HepG2 (cell line): ENCODE measurements around the gene DNM3. TPM values are rescaled to one million over a fixed set of nuclear protein-coding genes. Genes with fewer than 3 reads are reported as not detected.

ENCODE experiments used
- ATAC-seq: fragments of 200-7000 bp; cut with Tn5 transposase; 3 replicates; pipeline ENCODE4 v1.9.1; 2020; ENCODE audit warnings: mild to moderate bottlenecking, moderate library complexity
- BruUV-seq: library from RNA; stranded (reverse); fragments of 400-500 nt; replicated peaks from 2 replicates; lab custom pipeline; 2021; lab: Mats Ljungman, UMichigan
- CTCF ChIA-PET: fragments of 300-600 bp; formaldehyde crosslinking; extraction: SDS; loops from one replicate; lab custom pipeline; 2021; ENCODE audit warnings: low total read pairs, inconsistent platforms, low intra/inter-chr PET ratio; lab: Yijun Ruan, JAX
- POLR2A ChIA-PET: fragments of 350-600 bp; sonication (Branson Sonifier 250); formaldehyde crosslinking; loops from one replicate; lab custom pipeline; 2020; ENCODE audit warnings: antibody characterized with exemption, inconsistent platforms; lab: Yijun Ruan, JAX
- DNase-seq: peaks from one replicate; pipeline ENCODE4 v3.0.0-alpha.2; 2015; ENCODE audit warnings: low spot score
- FAIRE-seq: peaks from 3 replicates; lab custom pipeline; 2011; peaks lifted over from hg19 to GRCh38; lab: Jason Lieb, UNC
- H2AFZ ChIP-seq: one replicate; pipeline ENCODE4 v1.6.1; 2011; ENCODE audit warnings: low read length, inconsistent platforms
- H3K27ac ChIP-seq: fragments of 300-600 bp; 3 replicates; pipeline ENCODE4 v1.8.0; 2011; ENCODE audit warnings: mixed run types, mild to moderate bottlenecking, mixed read lengths, low read length, inconsistent platforms; ENCODE audit not compliant: insufficient read depth; ENCODE audit errors: extremely low read length
- H3K27me3 ChIP-seq, 2 experiments: fragments of 200-600 bp in 1 of 2; 2 replicates in 1 of 2; 3 replicates in 1 of 2; pipeline versions ENCODE4 v1.6.0 to v1.8.0; 2011; ENCODE audit warnings: low read length in 2 of 2, mild to moderate bottlenecking in 2 of 2, moderate library complexity in 2 of 2, inconsistent platforms in 1 of 2; ENCODE audit not compliant: insufficient read depth in 2 of 2, control insufficient read depth in 1 of 2
- H3K36me3 ChIP-seq, 2 experiments: fragments of 200-600 bp in 1 of 2; replicated peaks in 1 of 2; 2 replicates in 1 of 2; 3 replicates in 1 of 2; pipeline versions ENCODE4 v1.5.1 to v1.8.0; 2011; ENCODE audit warnings: low read length in 2 of 2, inconsistent platforms in 1 of 2; ENCODE audit not compliant: insufficient read depth in 2 of 2, control insufficient read depth in 1 of 2
- H3K4me1 ChIP-seq: 2 replicates; pipeline ENCODE4 v1.5.1; 2012; ENCODE audit warnings: low read length, inconsistent platforms; ENCODE audit not compliant: insufficient read depth
- H3K4me2 ChIP-seq: 2 replicates; pipeline ENCODE4 v1.6.0; 2011; ENCODE audit warnings: low read depth, low read length, inconsistent platforms
- H3K4me3 ChIP-seq, 3 experiments: fragments of 200-600 bp in 1 of 3; sonication (generic), shearing (Covaris generic) in 1 of 3; replicated peaks in 1 of 3; 2 replicates each; pipeline ENCODE4 v1.5.1; 2011 to 2016; ENCODE audit warnings: low read length in 3 of 3, inconsistent platforms in 2 of 3, low read depth in 2 of 3, mild to moderate bottlenecking in 2 of 3, control low read depth in 1 of 3, mixed read lengths in 1 of 3; ENCODE audit not compliant: insufficient read depth in 1 of 3
- H3K79me2 ChIP-seq: one replicate; pipeline ENCODE4 v1.6.1; 2011; ENCODE audit warnings: low read length, inconsistent platforms; ENCODE audit not compliant: insufficient read depth
- H3K9ac ChIP-seq: 2 replicates; pipeline ENCODE4 v1.6.0; 2011; ENCODE audit warnings: mild to moderate bottlenecking, low read depth, low read length, inconsistent platforms; ENCODE audit not compliant: insufficient read depth
- H3K9me3 ChIP-seq: 2 replicates; pipeline ENCODE4 v1.5.1; 2012; ENCODE audit warnings: mild to moderate bottlenecking, low read length
- H4K20me1 ChIP-seq: 2 replicates; pipeline ENCODE4 v1.6.0; 2011; ENCODE audit warnings: inconsistent platforms, mild to moderate bottlenecking, low read length, moderate library complexity; ENCODE audit not compliant: insufficient read depth
- BRCA1 ChIP-seq: sonication (generic); formaldehyde crosslinking; IDR thresholded peaks from 2 replicates; pipeline ENCODE4 v1.4.0; 2020; ENCODE audit warnings: missing genetic modification reagents
- DDIT3 ChIP-seq: sonication (generic); formaldehyde crosslinking; IDR thresholded peaks from 2 replicates; pipeline ENCODE4 v1.4.0; 2020; ENCODE audit warnings: mild to moderate bottlenecking, missing genetic modification reagents
- NPAS2 ChIP-seq: sonication (generic); formaldehyde crosslinking; IDR thresholded peaks from 2 replicates; pipeline ENCODE4 v1.8.0; 2022; ENCODE audit warnings: mild to moderate bottlenecking, missing genetic modification reagents, borderline replicate concordance
- RXRA ChIP-seq: sonication (generic); formaldehyde crosslinking; IDR thresholded peaks from 2 replicates; pipeline ENCODE4 v1.5.1; 2020; ENCODE audit warnings: missing genetic modification reagents
- SMARCE1 ChIP-seq: fragments of 450-650 bp; IDR thresholded peaks from 2 replicates; pipeline ENCODE4 v1.6.1; 2017; ENCODE audit warnings: borderline replicate concordance
- ZNF331 ChIP-seq: sonication (generic); formaldehyde crosslinking; IDR thresholded peaks from 2 replicates; pipeline ENCODE4 v1.4.0; 2020; ENCODE audit warnings: missing genetic modification reagents
- ZNF512B ChIP-seq: sonication (generic); formaldehyde crosslinking; IDR thresholded peaks from 2 replicates; pipeline ENCODE4 v1.5.1; 2020; ENCODE audit warnings: missing genetic modification reagents, mild to moderate bottlenecking, borderline replicate concordance
- ZNF709 ChIP-seq: sonication (generic); formaldehyde crosslinking; IDR thresholded peaks from 2 replicates; pipeline ENCODE4 v1.5.0; 2020; ENCODE audit warnings: mild to moderate bottlenecking, missing genetic modification reagents
- WGBS: methylation state at CpG from one replicate; pipeline ENCODE4 v1.1.6; 2017; ENCODE audit warnings: low lambda C conversion rate; 5-methylcytosine and 5-hydroxymethylcytosine counted together
- in situ Hi-C: cut with HindIII; loops from 2 replicates; pipeline ENCODE4 v1.10.0; 2017; ENCODE audit warnings: low pct_unique_long_range_greater_than_20kb; ENCODE audit not compliant: extremely low pct_ligation_motif_present
- intact Hi-C: fragments of 100-400 bp; cut with micrococcal nuclease; formaldehyde crosslinking; loops from one replicate; pipeline ENCODE4 v1.10.0; 2022; ENCODE audit not compliant: unreplicated experiment
- polyA plus RNA-seq, 8 experiments: library from polyadenylated mRNA; depleted of rRNA in 3 of 8; stranded (reverse) in 7 of 8; unstranded in 1 of 8; fragments of >200 nt; fragmentation: Illumina TruSeq in 4 of 8; extraction: Trizol in 4 of 8; gene quantifications; 2 replicates each; pipeline versions ENCODE4 v1.2.1 to v1.2.3, GENCODE V29; 2011 to 2016; ENCODE audit warnings: low read depth in 4 of 8, missing spikeins in 1 of 8, mixed read lengths in 1 of 8; ENCODE audit not compliant: insufficient read depth in 1 of 8
- total RNA-seq, 5 experiments: library from RNA; depleted of rRNA; stranded (reverse); fragments of >200 nt; fragmentation: Illumina TruSeq; extraction: Trizol; gene quantifications; 2 replicates each; pipeline ENCODE4 v1.2.3, GENCODE V29; 2016; ENCODE audit warnings: low read depth in 1 of 5
- TF ChIP-seq, protein P1 (sequence below): sonication (generic); formaldehyde crosslinking; IDR thresholded peaks from 2 replicates; pipeline ENCODE4 v1.9.0; 2021; ENCODE audit warnings: missing genetic modification reagents, mild to moderate bottlenecking, borderline replicate concordance
- TF ChIP-seq, protein P2 (sequence below): sonication (generic); formaldehyde crosslinking; IDR thresholded peaks from 2 replicates; pipeline ENCODE4 v1.5.0; 2020; ENCODE audit warnings: missing genetic modification reagents
- TF ChIP-seq, protein P3 (sequence below): sonication (generic); formaldehyde crosslinking; IDR thresholded peaks from 2 replicates; pipeline ENCODE4 v1.5.1; 2020; ENCODE audit warnings: mild to moderate bottlenecking, moderate library complexity, missing genetic modification reagents

Gene DNM3
- total and polyA plus RNA-seq, 2 of the 13 experiments (the other 11 are each of a cell fraction or from before 2014, with no cell fraction given), result 0.05 TPM; not detected in 1

DNA sequence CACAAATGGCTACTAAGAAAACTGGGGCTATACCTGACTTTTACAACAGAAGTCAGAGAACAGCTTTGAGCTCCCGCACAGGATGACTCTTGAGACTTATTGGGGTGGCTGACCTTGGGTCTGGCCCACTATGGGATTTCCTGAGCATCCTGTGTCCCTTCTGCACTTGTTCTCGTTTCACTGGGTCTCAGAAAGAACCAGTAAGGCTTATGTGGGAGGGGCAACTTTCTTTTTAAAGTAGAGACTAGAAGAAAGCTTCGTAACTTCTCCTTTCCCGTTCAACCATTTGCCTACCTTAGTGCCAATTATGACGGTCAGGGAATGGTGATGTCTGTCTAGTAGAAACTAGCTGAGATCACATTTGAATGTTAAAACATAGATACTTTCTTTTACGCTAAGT, 519.7 kb downstream of the DNM3 start:
- Histone ChIP-seq H3K27ac (no peak overlapping the region), H4K20me1 (no peaks in the 10 kb centered on the region), H3K27me3 (0 out of 5 replicates have a peak, but pooled peaks cover 0 to 2% of the 10 kb centered on the region in 2 experiments), H3K4me2 (peak overlapping the region; percentile 42), H3K4me1 (peaks cover 34% of the 10 kb centered on the region), H3K9me3 (no peaks in the 10 kb centered on the region), H3K36me3 (no peaks in the 10 kb centered on the region), H3K9ac (no peak overlapping the region), H3K79me2 (no peaks in the 10 kb centered on the region), H3K4me3 (no peak overlapping the region; a peak in 1 of 6 replicates), H2AFZ (no peak overlapping the region)
- no TSS peak for BruUV-seq
- POLR2A ChIA-PET, result no interaction called here
- no peak for DNase-seq
- FAIRE-seq, result no peak
- intact Hi-C loops, result loop anchor here (2.0 to 5.0 kb wide), 2 partner anchors 26 to 879 kb away; no protein-coding TSS in a partner anchor
- no peak for TF ChIP-seq RXRA (CRISPR knock-in tag)
- TF ChIP-seq, protein P1, sequence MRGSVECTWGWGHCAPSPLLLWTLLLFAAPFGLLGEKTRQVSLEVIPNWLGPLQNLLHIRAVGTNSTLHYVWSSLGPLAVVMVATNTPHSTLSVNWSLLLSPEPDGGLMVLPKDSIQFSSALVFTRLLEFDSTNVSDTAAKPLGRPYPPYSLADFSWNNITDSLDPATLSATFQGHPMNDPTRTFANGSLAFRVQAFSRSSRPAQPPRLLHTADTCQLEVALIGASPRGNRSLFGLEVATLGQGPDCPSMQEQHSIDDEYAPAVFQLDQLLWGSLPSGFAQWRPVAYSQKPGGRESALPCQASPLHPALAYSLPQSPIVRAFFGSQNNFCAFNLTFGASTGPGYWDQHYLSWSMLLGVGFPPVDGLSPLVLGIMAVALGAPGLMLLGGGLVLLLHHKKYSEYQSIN (CRISPR knock-in tag), result no peak
- TF ChIP-seq SMARCE1, result no peak
- TF ChIP-seq ZNF709, result no peak
- no peak for TF ChIP-seq ZNF512B (CRISPR knock-in tag)
- TF ChIP-seq, protein P2, sequence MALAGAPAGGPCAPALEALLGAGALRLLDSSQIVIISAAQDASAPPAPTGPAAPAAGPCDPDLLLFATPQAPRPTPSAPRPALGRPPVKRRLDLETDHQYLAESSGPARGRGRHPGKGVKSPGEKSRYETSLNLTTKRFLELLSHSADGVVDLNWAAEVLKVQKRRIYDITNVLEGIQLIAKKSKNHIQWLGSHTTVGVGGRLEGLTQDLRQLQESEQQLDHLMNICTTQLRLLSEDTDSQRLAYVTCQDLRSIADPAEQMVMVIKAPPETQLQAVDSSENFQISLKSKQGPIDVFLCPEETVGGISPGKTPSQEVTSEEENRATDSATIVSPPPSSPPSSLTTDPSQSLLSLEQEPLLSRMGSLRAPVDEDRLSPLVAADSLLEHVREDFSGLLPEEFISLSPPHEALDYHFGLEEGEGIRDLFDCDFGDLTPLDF, result no peak
- no peak for TF ChIP-seq DDIT3 (CRISPR knock-in tag)
- no peak for TF ChIP-seq BRCA1
- no peak for TF ChIP-seq ZNF331
- TF ChIP-seq, protein P3, sequence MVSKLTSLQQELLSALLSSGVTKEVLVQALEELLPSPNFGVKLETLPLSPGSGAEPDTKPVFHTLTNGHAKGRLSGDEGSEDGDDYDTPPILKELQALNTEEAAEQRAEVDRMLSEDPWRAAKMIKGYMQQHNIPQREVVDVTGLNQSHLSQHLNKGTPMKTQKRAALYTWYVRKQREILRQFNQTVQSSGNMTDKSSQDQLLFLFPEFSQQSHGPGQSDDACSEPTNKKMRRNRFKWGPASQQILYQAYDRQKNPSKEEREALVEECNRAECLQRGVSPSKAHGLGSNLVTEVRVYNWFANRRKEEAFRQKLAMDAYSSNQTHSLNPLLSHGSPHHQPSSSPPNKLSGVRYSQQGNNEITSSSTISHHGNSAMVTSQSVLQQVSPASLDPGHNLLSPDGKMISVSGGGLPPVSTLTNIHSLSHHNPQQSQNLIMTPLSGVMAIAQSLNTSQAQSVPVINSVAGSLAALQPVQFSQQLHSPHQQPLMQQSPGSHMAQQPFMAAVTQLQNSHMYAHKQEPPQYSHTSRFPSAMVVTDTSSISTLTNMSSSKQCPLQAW, result no peak
- TF ChIP-seq NPAS2 (CRISPR knock-in tag), result no peak
- CTCF ChIA-PET, result no interaction called here
- in situ Hi-C loops, result no loop called here
- ATAC-seq, result peak; percentile 29; the same call in 2 of the 3 replicates
- 45% methylated on average over 5 of the region's 6 CpGs for WGBS
